Activated CD8-positive, alpha-beta memory T cell treated with anti-CD3 and anti-CD28 coated beads, Interleukin-2, amount 50 U/mL, for 1 hour (primary cell): Measurements from ENCODE around the gene MRAS.
"Not testable (repeated sequence)": the region's sequence is repeated elsewhere in the genome, so short reads cannot be mapped to it uniquely, and the experiment has no call there.

Source experiments
- DNase-seq: peaks from one replicate; pipeline ENCODE4 v3.0.0-alpha.2; 2020; ENCODE audit errors: extremely low read depth

The MRAS gene

GRCh38 chr3:138389841-138390581, 41.6 kb downstream of the MRAS start:
- DNase-seq = no peak

GRCh38 chr3:138390582-138390932, 42.2 kb downstream of the MRAS start:
- no peak for DNase-seq

- no peak for DNase-seq
These were observed 45.8 kb downstream of the MRAS start for GRCh38 chr3:138394156-138394555.

- DNase-seq = no peak
These were observed 46.3 kb downstream of the MRAS start for GRCh38 chr3:138394686-138395085.

DNA sequence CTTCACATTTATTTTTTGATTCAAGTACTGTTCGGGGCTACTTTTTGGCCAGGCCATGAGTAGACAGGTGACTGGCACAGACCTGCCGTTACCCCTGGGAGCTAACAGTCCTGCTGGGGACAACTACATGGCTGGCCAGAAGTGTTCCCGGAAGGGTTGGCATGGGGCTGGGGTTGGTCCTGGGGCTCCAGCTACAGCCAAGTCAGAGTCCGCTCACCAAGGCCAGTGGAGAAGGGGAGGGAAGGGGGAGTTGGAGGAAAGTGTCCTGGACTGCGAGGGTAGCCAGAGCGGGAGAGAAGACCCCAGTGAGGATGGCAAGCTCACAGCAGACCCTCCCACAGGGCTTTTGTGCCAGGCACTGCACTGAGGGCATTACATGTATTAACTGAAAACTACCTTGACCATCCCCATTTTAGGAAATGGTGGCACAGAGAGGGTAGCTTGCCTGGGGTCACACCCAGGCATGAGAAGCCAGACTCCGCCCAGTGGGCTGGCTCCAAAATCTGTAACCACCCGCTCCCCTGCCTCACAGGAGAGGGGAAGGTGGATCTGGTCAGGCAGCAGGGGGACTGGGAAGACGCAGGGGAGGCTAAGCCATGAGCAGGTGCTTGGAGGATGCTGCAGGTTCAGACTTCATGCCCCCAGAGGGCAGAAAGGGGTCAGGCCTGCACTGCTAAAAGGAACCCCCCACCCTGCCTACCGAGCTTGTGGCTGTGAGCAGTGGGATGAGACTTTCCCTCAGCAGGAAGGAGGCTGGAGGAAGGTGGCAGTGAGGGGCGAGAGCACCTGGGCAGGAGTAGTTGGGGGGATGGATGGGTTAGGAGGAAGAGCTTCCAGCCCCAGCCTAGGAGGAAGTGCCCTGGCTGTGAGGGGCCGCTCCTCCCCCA, 47.7 kb downstream of the MRAS start:
- DNase-seq = no peak

DNA sequence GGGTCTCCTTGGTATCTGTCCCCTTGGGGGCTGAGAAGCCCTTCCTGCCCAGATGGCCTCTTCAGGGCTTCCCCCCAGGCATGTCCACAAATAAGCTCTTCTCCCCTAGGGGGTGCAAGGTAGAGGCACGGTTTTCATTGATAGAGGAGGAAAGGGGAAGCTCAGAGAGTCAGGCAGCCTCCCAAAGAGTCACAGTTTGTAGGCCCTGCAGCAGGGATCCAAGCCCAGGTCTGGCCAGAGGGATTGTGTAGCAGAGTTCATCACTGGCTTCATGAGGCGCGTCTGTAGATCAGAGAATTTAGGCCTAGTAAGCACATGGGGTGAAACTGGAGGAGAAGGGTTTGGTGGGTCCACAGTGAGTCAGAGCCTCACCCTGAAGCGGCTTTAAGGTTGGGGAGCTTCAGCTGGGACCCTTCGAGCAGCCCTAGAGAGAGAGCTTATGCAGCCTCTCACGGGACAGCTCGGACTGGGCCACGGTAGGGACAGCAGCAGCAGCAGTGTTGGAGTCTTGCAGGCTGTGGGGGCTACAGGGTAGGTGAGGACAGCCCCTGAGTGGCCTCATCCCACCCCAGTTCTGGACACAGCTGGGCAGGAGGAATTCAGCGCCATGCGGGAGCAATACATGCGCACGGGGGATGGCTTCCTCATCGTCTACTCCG, 48.5 kb downstream of the MRAS start:
- no peak for DNase-seq

DNA sequence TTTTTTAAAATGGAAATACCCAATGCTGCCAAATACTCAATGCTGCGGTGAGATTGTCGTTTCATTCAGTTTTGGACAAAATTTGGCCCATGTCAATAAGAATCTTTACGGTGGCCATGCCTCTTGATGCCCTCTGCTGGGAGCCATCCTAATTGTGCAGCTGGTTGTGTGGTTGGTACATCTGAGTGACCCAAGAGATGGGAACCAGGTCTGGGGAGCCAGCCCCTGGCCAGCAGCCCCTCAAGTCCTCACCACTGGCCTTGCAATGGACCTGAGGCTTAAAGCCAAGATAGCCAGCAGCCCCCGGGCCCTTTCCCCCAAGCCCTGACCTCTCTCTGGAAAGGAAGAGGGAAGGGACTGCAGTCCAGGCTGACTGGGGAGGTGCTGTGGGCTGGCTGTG, 49.6 kb downstream of the MRAS start:
- DNase-seq = no peak

- DNase-seq = no peak
These were observed 50.6 kb downstream of the MRAS start for GRCh38 chr3:138398791-138399575.

- no peak for DNase-seq
These were observed 51.4 kb downstream of the MRAS start for GRCh38 chr3:138399766-138400165.

- no peak for DNase-seq
These were observed 52.3 kb downstream of the MRAS start for GRCh38 chr3:138400651-138401070.

DNA sequence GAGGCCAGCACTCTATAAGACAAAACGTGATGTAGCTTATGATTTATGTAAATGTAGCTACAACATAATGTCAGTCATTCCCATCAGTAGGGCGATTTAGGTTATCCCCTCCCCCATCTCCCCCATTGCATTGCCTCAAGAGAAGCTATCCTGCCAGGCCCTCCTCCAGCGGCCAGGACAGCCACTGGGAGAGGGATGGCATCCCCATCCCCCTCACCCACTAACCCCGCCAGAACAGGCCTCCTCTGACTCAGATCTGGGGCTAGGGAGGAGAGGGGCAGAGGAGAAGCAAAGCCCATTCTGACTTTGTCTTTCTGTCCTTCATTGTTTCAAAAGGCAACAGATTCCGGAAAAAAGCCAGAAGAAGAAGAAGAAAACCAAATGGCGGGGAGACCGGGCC, 53.5 kb downstream of the MRAS start:
- no peak for DNase-seq

- no peak for DNase-seq
These were observed 55.7 kb downstream of the MRAS start for GRCh38 chr3:138404121-138404520.

- DNase-seq = no peak
These were observed 56.6 kb downstream of the MRAS start for GRCh38 chr3:138405001-138405400.

GRCh38 chr3:138405486-138405885, 57.1 kb downstream of the MRAS start:
- DNase-seq = no peak

- DNase-seq = no peak
These were observed 58.2 kb downstream of the MRAS start for GRCh38 chr3:138406606-138407005.

GRCh38 chr3:138407236-138407907, 59.0 kb downstream of the MRAS start:
- no peak for DNase-seq

- DNase-seq = no peak
These were observed 60.6 kb downstream of the MRAS start for GRCh38 chr3:138408751-138409570.

GRCh38 chr3:138412821-138413551, 64.6 kb downstream of the MRAS start:
- DNase-seq = no peak

- DNase-seq = not testable (repeated sequence)
These were observed 67.9 kb downstream of the MRAS start for GRCh38 chr3:138416236-138416635.

GRCh38 chr3:138417559-138417982, 69.2 kb downstream of the MRAS start:
- peak; percentile 22 for DNase-seq
